HG02623 (cell line): ENCODE results near the gene MAPKBP1.
"Not testable (repeated sequence)": the region's sequence is repeated elsewhere in the genome, so short reads cannot be mapped to it uniquely, and the experiment has no call there.

Experiments
- ATAC-seq: cut with Tn5 transposase; IDR thresholded peaks from one replicate; pipeline ENCODE4 v1.9.1; 2021; ENCODE audit warnings: moderate library complexity; ENCODE audit not compliant: unreplicated experiment

The MAPKBP1 gene

DNA sequence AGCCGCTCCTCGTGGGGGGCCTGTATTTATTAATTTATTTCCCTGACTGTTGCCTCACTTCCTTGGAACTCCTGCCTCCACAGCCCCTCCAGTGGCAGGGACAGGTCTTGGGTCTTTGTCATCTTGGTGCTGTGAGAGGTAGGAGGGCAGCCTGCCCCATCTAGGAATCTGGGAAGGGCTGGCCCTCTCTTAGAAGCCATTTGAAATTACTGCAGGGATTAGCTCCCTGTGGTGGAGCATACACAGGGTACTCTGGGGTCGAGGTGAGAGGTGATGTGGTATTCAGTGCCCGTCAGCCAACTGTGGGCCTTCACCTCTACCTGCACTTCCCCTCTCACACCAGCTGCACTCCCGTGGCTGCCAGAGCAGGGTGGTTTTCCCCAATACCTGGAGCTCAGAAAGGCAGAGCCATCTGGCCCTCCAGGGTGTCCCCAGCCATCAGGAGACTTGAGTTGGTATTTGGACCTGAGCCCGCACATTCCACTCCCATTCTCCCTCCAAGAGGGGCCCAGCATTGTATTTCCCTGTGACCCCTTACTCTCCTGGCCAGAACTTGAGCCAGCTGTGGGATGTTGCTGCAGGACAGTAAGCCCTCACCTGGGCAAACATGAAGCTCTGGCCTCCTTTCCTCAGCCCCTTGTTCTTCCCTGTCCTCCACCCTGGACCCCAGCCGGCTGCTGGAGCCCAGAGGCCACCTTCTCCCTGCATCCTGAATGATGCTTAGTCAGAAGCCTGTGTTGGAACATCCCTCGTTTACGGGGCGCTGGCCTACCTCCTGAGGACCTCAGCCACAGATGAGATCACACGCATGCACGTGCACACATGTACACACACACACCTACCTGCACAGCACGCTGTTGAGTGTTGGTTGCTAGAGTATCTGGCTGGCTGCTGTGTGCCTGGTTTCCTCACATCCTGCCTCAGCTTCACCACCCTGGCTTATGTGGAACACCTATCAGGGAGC lies 51.6 kb downstream of the MAPKBP1 start:
- ATAC-seq: no peak

DNA sequence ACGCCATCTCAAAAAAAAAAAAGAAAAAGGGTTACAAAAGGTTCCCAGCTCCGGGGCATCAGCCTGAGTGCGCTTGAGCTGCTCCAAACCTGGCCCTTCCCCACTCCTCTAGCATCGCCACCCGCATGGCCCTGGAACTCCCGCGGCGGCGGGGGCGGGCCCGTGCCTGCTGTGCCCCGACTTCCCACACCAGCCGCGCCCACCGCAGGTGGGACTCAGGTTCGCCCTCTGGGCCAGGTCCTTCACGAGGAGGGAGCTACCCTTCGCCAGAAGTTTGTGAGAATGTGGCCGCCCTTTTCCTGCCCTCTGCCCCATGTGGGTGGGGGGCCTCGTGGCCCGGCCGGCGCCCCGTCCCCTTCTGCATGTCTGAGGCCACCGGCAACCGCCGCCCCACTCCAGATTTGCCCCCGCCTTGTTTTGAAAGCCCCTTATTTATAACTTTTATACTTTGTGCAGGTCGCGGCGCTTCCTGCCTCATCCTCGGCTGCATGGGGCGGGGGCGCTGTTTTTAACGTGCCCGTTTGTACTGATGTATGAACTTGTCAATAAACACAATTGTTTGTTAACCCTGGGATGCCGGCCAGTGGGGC lies 53.1 kb downstream of the MAPKBP1 start:
- ATAC-seq: no peak

DNA sequence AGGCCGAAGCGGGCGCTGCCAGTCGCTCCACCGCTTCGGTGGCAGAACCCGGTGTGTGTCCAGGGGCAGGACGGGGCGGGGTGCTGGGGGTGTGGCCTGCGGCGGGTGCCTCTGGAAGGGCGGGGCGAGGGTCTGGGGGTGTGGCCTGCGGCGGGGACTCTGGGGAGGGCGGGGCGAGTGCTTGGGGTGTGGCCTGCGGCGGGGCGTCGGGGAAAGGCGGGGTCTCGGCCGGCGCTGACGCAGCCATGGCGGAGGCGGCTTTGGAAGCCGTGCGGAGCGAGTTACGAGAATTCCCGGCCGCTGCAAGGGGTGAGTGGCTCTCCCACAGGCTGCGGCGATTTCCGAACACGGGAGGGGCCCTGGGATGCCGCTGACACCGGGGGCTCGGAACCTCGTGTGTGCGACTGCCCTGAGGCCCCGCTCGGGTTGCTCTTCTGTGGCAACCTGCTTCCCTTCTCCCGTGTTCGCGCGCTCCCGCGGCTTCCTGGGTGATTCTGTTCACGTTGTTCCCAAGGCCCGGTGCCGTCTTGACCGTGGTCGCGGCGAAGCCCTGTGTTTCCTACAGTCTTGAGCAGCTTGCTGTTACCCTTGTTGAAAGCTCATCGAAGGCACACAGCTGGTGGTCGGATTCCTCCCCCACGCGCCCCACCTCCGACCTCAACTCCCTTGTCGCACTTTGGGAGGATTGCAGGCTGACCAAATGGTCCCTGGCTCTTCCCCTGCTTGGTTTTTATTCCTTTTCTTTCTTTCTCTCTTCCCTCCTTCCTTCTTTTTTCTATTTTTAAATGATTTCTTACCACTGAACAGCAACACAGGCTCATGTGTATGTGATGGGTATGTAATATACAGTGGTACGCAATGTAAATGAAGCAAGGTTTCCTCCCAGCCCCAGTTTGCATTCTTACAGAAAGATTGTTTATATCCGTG lies 53.9 kb downstream of the MAPKBP1 start, which contains the start of gene JMJD7:
TSS of gene JMJD7 (plus strand) at position 213 of the 927 bp plus-strand sequence. CDS start at position 246, 33 bp downstream.
- peak; percentile 56 for ATAC-seq

DNA sequence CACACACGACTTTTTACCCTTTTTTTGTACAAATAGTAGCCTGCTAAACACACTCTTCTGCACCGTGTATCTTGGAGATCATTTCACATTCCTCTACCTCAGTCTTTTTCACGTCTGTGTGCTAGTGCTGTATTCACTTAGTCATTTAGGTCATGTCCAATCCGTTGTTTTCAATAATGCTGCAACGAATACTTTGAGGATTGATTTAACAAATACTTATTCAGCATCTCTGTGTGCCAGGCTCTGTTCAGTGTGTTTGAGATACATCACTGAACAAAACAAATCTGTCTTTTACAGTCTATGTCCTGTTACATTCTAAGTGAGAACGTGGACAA lies 54.5 kb downstream of the MAPKBP1 start:
- no peak for ATAC-seq

DNA sequence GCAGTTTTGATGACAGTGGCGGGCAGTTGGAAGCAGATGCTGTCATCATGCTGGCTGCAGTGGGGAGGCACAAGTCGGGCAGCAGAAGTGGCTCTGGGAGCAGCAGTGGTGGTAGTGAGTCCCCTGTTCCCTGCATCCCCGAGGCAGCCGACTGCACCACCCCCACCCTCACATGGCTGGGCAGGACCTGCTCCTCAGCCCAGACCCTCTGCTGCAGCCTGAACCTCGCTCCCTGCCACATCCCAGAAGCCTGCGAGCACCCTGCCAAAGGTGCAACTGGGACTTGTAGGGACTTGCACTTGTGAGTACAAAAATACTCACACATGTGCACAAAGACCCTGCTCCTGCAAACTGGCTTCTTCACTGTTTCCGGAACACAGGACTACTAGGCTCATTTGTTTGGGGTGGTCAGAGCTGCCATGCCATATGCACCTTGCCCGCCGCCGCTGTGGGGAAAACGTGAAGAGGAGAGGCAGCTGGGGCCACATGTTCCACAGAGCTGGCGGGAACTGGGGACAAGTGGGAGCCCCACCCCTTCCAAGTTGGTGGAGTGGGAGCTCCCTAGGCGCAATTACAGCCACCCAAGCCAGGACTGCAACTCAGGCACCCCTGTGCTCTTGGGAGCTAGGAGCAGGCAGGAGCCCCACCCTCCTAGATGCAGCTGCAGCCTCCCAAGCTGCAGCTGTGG lies 55.8 kb downstream of the MAPKBP1 start:
- ATAC-seq: no peak

DNA sequence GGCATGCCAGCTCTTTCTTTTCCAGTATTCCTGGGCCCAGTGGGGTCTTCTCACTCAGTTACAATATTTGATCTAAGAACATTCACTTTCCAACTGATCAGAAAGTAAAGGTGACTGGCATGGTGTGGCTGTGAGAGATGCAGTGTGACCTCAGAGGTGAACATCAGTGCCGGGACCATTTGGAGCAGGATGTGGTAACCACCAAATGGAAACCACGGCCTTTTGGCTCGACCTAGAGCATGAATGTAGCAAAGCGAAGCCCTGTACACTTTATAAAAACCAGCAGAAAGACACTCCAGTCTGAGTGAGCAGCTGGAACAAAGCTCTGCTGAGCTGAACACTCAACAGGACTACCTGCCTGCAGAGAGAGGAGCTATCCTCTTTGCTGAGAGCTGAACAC lies 57.0 kb downstream of the MAPKBP1 start:
- ATAC-seq: not testable (repeated sequence)

DNA sequence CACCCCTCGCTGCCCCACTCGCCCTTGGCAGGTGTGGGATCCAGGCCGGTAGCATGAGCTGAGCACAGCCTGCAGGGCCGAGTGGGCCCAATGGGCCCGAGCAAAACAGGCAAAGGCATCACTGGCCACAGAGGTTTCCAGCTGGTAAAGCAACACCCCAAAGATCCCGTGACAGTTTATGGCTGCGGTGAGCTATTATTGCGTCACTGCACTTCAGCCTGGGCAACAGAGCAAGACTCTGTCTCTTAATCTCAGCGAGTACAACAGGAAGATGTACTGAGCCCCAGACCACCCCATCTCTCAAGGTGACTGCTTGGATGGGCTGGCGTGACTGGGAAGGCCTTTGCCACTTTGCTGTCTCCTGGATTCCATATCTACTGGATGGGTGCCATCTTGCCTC lies 57.9 kb downstream of the MAPKBP1 start:
- ATAC-seq: no peak

DNA sequence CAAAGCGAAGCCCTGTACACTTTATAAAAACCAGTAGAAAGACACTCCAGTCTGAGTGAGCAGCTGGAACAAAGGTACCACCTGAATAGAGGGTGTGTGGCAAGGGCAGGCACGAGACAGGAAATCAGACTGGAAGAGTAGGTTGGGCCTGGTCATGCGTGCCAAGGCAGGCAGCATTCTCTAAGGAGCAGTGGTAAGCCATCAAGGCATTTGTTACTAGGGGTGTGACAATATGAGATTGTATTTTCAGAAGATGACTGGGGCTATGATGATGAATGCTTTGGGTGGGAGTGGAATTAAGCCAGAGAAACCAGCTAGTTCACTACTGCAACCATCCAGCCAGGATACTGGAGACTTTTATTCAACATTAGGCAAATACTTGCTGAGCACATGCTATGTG lies 58.6 kb downstream of the MAPKBP1 start:
- ATAC-seq: no peak

DNA sequence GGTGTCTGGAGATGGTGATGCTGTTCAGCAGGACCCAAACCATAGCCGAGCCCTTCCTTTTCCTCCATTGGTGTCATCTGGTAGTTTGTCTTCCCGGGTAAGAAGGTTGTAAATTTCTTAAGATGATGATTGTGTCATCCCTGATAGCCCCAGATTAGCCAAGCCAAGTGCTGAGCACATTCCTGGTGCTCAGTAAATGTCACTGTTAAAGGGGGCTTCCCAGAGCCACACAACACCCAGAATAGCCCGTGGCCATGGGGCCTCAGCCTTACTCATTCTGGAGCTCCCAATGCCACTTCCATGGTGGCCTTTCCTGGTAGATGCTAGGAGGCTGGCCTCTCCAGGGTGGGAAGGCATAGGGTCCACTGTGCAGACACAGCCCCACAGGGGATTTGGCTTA lies 59.8 kb downstream of the MAPKBP1 start:
- ATAC-seq: no peak

DNA sequence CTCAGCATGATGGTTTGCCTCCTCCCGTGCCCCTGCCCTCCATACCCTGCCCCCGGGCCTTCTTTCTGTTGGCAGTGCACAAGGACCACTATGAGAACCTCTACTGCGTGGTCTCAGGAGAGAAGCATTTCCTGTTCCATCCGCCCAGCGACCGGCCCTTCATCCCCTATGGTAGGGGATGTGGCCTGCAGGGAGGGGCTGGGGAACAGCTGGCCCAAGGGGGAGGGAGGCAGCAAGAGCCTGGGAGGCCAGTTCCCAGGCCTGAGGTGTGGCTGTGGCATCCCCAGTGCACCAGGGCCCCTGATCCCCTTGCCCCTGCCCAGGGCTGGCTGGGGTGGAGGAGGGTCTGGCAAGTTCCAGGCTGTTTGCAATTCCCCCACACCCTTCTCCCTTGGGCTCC lies 61.8 kb downstream of the MAPKBP1 start:
- ATAC-seq: no peak

DNA sequence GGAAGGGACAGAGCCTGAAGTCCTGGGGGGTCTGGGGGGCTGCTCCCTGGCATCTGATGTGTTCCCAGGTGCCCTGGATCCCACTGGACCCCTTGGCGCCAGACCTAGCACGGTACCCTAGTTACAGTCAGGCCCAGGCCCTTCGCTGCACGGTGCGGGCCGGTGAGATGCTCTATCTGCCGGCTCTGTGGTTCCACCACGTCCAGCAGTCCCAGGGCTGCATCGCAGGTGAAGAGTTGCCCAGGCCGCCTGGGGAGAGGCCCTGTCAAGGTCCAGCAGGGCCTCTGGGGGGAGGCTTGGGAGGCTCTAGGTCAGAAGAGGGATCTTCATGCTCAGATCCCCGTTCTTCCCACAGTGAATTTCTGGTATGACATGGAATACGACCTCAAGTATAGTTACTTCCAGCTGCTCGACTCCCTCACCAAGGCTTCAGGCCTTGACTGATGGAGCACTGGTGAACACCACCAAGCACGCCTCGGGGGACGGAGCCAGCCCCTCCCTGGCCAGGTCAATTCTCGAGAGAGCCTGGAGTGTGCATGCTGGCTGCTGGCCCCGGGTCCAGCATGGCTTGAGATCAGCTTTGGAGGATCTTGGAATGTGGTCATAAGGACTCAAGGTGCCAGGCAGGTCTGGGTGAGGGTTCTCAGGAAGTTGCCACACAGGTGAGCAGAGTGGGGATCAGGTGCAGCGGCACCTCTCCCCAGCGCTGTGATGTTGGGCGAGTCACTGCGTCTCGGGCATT lies 62.6 kb downstream of the MAPKBP1 start:
- ATAC-seq: no peak

DNA sequence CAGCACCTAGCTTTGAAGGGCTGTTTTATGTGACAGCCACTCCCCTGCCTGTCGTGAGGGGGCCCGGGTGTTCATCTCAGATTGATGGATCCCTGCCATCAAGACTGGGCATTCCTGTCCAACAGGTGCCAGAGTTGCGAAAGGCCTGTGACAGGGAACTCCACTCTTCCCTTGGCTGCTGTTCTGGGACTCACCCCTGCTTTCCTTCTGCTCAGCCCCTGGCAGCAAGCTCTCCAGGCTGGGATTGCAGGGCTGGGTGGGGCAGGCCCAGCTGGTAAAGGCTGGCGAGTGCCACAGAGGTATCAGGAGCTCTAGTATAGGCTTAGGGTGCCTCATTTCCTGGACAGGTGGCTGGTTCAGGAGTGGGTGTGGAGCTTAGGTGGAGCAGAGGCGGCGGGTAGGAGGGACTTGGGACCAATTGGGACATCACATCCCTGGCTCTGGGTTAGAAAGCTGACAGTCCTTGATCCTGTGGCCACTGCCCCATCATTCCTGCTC lies 64.2 kb downstream of the MAPKBP1 start, which contains the start of gene PLA2G4B:
TSS of gene PLA2G4B (plus strand) at position 448 of the 498 bp plus-strand sequence. CDS start 67 bp downstream, outside the sequence.
- no peak for ATAC-seq

DNA sequence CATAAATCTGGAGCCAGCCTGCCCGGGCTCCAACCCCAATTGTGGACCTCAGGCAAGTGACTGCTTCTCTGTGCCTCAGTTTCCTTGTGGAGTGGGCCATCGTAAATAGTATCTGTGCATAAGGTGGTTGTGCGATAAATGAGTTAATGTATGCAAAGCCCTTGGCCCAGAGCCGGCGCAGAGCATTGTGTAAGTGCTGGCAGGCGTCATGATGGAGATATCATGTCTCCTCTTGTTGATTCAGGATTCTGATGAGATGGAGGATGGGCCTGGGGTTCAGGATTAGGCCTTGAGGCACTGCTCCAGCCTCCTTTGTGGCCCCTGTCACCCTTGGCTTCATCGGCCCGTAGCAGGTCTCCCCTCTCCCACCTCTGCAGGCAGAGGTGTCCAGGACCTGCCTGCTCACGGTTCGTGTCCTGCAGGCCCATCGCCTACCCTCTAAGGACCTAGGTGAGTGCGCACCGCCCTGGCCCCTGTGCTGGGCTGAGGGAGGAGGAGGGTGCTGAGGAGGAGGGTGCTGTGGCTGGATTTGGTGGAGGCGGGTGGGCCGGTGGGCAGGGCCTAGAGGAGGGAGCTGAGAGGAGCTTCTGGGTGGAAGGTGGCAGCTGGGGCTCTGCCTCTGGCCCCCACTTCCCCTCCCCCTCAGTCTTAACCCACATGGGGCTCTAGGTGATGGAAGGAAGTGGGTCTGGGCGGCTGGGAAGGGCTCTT lies 65.7 kb downstream of the MAPKBP1 start:
- ATAC-seq: no peak

DNA sequence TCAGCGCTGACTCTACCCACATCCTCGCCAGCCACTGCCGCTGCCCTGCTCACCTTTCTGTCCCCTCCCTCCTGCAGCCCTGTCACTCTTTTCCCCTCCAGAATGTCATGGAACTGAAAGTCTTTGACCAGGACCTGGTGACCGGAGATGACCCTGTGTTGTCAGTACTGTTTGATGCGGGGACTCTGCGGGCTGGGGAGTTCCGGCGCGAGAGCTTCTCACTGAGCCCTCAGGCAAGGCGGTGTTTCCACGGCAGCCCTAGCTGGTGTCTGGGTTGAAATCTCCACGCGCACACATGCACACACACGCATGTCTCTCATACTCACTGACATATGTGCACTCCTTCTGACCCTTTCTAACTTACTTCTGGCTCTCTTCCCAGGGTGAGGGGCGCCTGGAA lies 66.4 kb downstream of the MAPKBP1 start:
- no peak for ATAC-seq

DNA sequence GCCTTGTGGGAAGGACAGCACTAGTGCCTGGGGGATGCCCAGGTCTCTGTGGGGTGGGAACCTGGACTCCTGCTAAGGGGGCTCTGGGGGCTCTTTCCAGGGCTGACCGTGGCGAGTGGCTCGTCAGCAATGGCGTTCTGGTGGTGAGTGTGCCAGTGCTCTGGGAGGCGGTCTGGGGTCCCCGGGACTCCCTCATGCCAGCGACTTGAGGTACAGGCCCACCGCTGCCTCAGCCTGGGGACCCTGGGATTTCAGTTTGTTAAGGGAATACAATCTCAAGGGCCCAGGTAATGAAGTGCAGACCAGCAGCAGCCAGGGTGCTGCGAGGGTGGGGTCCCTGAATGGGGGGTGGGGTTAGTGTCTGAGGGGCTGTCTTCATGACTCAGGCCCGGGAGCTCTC lies 66.8 kb downstream of the MAPKBP1 start:
- no peak for ATAC-seq

DNA sequence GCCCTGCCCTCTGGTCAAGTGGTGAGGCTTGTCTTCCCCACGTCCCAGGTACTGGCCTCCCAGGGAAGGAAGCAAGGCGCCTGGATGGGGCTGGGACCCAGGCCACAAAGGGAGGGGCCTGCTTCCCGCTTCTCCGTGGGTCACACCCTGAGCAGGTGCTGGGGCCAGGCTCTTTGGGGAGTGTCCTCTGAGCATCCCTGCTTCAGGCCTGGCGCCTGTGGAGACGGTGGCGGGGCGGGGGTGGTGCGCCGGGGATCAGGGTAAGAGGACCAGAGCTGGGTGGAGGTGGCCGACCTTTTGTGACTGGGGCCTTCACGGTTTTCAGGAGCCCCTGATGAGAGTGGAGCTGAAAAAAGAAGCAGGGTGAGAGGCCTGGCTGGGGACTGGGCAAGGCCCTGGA lies 67.9 kb downstream of the MAPKBP1 start:
- ATAC-seq: no peak

DNA sequence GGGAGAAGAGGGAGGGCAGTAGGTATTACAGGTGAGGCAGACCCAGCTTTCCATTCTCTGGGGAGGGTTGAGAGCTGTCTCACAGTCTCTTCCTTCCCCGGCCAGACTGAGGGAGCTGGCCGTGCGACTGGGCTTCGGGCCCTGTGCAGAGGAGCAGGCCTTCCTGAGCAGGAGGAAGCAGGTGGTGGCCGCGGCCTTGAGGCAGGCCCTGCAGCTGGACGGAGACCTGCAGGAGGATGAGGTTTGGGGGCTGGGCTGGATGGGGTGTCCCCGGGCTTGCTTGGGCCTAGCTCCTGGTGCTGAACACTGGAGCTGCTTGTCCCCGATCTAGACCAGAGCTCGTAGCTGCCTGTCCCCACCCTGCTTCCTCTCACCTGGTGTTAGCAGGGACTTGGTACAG lies 69.3 kb downstream of the MAPKBP1 start:
- no peak for ATAC-seq

DNA sequence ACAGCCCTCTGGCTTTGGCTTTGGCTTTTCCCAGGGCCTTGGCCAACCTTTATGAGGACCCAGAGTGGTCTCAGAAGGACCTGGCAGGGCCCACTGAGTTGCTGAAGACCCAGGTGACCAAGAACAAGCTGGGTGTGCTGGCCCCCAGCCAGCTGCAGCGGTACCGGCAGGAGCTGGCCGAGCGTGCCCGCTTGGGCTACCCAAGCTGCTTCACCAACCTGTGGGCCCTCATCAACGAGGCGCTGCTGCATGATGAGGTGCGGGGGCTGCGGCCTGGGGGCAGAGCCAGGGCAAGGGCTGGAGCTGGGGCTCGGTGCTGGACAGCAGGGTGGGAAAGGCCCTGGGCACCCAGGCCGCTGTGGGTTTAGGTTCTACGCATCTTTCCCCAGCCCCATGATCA lies 70.5 kb downstream of the MAPKBP1 start:
- ATAC-seq: no peak

DNA sequence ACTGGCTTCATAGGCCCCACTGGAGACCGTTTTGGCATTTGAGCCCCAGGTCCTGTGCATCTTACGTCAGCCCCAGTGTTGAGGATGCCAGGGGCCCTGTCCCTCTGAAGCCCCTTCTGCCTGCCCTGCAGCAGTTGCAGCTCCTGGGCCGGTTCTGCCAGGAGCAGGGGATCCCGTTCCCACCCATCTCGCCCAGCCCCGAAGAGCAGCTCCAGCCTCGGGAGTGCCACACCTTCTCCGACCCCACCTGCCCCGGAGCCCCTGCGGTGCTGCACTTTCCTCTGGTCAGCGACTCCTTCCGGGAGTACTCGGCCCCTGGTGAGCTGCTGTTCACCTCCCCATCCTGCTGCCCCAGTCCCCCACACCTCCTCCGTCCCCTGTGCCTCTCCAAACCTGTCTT lies 72.9 kb downstream of the MAPKBP1 start:
- no peak for ATAC-seq
